GM12864 (cell line): ENCODE measurements around the gene TPST1.

Source experiments
- DNase-seq: peaks from one replicate; pipeline ENCODE4 v3.0.0-alpha.2; 2011; ENCODE audit warnings: low read depth
- H3K4me3 ChIP-seq: 2 replicates; pipeline ENCODE4 v1.5.1; 2011; ENCODE audit warnings: mild to moderate bottlenecking, low read depth, low read length, control low read depth
- TF ChIP-seq, protein P1 (sequence below): IDR thresholded peaks from 2 replicates; pipeline ENCODE4 v1.5.1; 2011; ENCODE audit warnings: low read depth, mild to moderate bottlenecking, moderate library complexity, low read length, control low read depth, inconsistent platforms; ENCODE audit errors: missing control alignments

The TPST1 gene

DNA sequence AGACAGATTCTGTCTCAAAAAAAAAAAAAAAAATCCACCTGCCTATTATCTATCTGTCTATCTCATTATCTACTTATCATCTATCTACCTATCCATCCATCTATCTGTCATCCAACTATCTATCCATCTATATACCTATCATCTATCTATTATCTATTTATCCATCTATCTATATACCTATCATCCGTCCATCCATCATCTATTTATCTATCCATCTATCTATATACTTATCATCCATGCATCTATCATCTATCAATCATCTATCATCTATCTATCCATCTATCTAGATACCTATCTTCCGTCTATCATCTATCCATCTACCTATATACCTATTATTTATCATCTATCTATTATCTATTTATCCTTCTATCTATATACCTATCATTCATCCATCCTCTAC is 16.5 kb upstream of the TPST1 start:
- no peak overlapping the region for H3K4me3 ChIP-seq
- DNase-seq = no peak
- TF ChIP-seq, protein P1, sequence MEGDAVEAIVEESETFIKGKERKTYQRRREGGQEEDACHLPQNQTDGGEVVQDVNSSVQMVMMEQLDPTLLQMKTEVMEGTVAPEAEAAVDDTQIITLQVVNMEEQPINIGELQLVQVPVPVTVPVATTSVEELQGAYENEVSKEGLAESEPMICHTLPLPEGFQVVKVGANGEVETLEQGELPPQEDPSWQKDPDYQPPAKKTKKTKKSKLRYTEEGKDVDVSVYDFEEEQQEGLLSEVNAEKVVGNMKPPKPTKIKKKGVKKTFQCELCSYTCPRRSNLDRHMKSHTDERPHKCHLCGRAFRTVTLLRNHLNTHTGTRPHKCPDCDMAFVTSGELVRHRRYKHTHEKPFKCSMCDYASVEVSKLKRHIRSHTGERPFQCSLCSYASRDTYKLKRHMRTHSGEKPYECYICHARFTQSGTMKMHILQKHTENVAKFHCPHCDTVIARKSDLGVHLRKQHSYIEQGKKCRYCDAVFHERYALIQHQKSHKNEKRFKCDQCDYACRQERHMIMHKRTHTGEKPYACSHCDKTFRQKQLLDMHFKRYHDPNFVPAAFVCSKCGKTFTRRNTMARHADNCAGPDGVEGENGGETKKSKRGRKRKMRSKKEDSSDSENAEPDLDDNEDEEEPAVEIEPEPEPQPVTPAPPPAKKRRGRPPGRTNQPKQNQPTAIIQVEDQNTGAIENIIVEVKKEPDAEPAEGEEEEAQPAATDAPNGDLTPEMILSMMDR = no peak

DNA sequence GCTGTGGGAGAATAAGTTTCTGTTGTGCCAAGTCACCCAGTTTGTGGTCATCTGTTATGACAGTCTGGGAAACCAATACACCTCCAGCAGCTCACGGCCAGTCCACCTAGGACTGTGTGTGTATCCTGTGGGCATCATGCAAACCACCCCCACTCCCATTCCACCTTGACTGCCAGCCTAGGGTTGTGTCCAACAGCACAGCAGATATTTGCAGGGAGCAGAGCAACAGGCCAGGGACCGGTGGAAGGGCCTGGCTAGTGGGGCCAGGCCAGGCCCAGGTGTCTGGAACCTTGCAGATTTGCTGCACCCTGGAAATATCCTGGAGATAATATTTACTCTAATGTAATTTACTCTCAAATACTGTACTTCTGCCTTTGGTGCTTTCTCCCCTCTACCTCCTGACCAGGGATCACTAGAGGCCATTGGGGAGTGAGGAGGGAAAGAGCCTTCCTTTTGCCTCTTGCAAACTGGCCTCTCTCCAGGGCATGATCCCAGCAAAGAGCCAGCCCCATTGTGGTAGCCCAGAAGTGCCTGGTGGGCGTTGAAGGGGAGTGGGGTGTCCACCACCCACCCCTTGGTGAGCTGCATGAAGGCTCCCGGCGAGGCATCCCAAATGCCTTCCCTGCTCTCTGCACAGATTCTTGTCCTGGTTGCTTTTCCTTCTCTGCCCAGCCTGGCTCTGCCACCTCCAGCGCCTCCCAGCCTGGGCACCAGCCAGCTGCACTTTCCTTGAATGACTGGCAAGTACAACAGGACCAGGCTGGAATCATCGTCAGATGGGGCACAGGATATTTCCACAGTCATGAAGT is 15.2 kb upstream of the TPST1 start:
- H3K4me3 ChIP-seq = no peak overlapping the region
- TF ChIP-seq, protein P1 = no peak
- DNase-seq = no peak

DNA sequence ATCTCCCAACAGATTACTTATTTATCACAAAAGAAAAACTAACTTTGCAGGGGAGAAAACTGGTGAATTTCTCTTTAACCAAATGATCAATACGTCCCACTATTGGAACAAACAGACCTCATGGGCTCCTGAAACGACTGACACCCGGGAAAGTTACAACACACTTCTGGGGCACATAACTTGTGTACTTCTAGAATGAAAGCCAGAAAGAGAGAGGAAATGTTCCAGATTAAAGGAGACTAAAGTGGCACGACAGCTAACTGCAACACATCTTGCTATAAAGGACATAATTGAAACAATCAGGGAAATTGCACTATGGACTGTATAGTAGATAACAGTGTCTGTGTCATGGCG is 14.7 kb upstream of the TPST1 start:
- TF ChIP-seq, protein P1 = no peak
- no peak overlapping the region for H3K4me3 ChIP-seq
- DNase-seq = no peak

DNA sequence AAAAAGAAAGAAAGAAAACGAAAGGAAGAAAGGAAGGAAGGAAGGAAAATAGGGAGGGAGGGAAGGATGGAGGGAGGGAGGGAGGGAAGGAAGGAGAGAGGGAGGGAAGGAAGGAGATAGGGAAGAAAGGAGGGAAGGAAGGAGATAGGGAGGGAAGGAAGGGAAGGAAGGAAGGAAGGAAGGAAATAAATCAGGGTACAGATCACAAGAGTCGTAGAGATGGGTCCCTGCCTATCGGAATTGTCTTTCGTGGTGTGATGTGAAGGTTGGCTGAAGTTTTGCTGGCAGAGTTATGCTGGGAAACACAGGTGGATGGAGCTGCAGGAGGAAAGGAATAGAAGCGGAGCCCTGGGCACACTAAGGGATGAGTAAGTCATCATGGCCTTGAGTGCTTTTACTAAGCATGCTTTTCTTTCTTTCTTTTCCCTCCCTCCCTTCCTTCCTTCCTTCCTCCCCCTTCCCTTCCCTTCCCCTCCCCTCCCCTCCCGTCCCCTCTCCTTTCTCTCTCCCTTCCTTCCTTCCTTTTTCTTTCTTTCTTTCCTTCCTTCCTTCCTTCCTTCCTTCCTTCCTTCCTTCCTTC is 11.9 kb upstream of the TPST1 start:
- TF ChIP-seq, protein P1 = no peak
- DNase-seq = no peak
- no peak overlapping the region for H3K4me3 ChIP-seq

DNA sequence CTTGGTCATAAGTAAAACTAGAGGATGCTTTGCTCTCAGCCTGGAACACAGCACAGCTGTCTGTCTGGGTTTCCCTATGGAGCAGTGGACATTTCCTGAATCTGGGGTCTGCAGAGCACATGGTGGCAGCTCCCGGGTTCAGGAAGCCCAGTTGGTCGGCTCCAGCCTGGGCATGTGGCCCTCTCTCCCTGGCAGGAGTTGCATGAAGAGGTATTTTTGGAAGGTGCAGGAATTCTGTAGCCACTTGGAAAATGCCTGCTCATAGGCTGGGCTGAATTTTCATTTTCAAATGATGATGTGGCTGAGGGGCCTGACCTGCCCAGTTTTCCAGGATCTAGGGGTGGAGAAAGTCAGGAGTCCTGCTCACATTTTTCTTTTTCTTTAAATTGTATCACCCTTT is 6.7 kb upstream of the TPST1 start:
- TF ChIP-seq, protein P1 = no peak
- no peak for DNase-seq
- H3K4me3 ChIP-seq = no peak overlapping the region

DNA sequence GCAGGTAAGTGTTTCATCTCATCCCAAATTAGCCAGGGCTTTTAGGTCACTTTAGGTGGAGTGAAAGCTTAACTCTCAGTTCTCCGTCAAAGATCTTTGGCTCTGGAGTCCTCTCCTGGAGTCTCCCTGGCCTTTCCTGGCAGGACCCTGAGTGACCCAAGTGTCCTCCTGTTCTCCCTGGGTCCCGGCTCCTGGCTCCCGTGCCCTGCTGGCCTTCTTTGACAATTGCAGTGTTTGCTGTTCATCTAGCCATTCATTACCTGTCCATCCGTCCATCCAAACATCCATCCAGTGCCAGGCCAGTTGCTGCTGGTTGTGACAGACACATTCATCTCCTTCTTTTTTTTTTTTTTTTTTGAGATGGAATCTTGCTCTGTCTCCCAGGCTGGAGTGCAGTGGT is 6.2 kb upstream of the TPST1 start:
- TF ChIP-seq, protein P1 = no peak
- DNase-seq = no peak
- H3K4me3 ChIP-seq = no peak overlapping the region

DNA sequence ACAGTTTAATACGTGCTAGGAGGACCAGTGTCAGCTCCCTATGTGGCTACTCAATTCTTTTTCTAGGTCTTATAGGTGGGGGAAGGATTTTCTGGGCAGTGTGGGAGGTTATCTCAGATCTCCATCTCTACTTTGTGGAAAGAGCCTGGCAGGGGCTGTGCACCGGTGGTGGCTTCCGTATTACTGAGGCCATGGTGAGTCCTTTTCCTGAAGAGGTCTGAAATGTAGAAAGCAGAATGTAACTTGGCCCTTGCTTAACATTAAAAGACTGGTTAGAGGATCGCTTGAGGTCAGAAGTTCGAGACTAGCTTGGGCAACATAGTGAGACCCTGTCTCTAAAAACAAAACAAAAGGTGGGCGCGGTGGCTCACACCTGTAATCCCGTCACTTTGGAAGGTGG is 2.7 kb upstream of the TPST1 start:
- TF ChIP-seq, protein P1 = no peak
- H3K4me3 ChIP-seq = no peak overlapping the region
- DNase-seq = no peak
